ENCODE results near the gene SMAD6. TPM values are rescaled to one million over a fixed set of nuclear protein-coding genes. Genes with fewer than 3 reads are reported as not detected.
"Not testable (repeated sequence)": the region's sequence is repeated elsewhere in the genome, so short reads cannot be mapped to it uniquely, and the experiment has no call there.

Gene SMAD6
- total and polyA plus RNA-seq, 2 experiments from 2014 or later, result 3.6 to 32.9 TPM

GRCh38 chr15:66685638-66686150 is 16.3 kb upstream of the SMAD6 start:
- peak; percentile 33 for DNase-seq
- Histone ChIP-seq H3K27me3 (replicated peaks; ENCODE audit: insufficient read depth) (no peaks in the 10 kb centered on the region), H3K9ac (no peak overlapping the region), H3K9me2 (ENCODE audit: insufficient read depth) (no peaks in the 10 kb centered on the region), H3K9me3 (ENCODE audit: low read depth) (no peaks in the 10 kb centered on the region), H4K20me1 (ENCODE audit: insufficient read depth) (no peaks in the 10 kb centered on the region), H3K4me2 (ENCODE audit: unreplicated experiment) (no peak overlapping the region), H3K36me3 (ENCODE audit: low read depth) (no peaks in the 10 kb centered on the region), H2AFZ (no peak overlapping the region), H3K79me2 (ENCODE audit: insufficient read depth) (no peaks in the 10 kb centered on the region), H3F3A (ENCODE audit: insufficient read depth) (no peaks in the 10 kb centered on the region; the same call in 1 of the 2 replicates), H3K4me3 (no peak overlapping the region), H3K27ac (no peak overlapping the region), H3K4me1 (ENCODE audit: insufficient read depth) (no peaks in the 10 kb centered on the region)
- in situ Hi-C loops (cut with MboI), result no loop called here
- 81 to 82% methylated on average over 5 of the region's 5 CpGs for WGBS, 2 experiments (ENCODE audit: low coverage in 1 of 2, low lambda C conversion rate in 2 of 2, missing lambda C conversion rate in 2 of 2)
- TF ChIP-seq EZH2 (IDR thresholded peaks at IDR 0.05; ENCODE audit: insufficient read depth, poor library complexity, severe bottlenecking), result no peak
- no peak for TF ChIP-seq EZH2phosphoT487 (IDR thresholded peaks at IDR 0.05; ENCODE audit: insufficient read depth, low read depth)

DNA sequence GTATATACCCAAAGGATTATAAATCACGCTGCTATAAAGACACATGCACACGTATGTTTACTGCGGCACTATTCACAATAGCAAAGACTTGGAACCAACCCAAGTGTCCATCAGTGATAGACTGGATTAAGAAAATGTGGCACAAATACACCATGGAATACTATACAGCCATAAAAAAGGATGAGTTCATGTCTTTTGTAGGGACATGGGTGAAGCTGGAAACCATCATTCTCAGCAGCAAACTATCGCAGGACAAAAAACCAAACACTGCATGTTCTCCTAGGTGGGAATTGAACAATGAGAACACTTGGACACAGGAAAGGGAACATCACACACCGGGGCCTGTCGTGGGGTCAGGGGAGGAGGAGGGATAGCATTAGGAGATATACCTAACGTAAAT is 11.1 kb upstream of the SMAD6 start:
- H3K79me2 ChIP-seq (ENCODE audit: insufficient read depth); H4K20me1 ChIP-seq (ENCODE audit: insufficient read depth); H3K9ac ChIP-seq; DNase-seq; H2AFZ ChIP-seq; H3K4me3 ChIP-seq; H3F3A ChIP-seq (ENCODE audit: insufficient read depth); H3K36me3 ChIP-seq (ENCODE audit: low read depth); H3K9me3 ChIP-seq (ENCODE audit: low read depth); H3K4me1 ChIP-seq (ENCODE audit: insufficient read depth); H3K4me2 ChIP-seq (ENCODE audit: unreplicated experiment); H3K27me3 ChIP-seq (replicated peaks; ENCODE audit: insufficient read depth); H3K27ac ChIP-seq; H3K9me2 ChIP-seq (ENCODE audit: insufficient read depth): not testable (repeated sequence)
- 66 to 71% methylated on average over 7 of the region's 7 CpGs for WGBS, 2 experiments (ENCODE audit: low coverage in 1 of 2, low lambda C conversion rate in 2 of 2, missing lambda C conversion rate in 2 of 2)
- in situ Hi-C loops (cut with MboI), result loop anchor here (10.0 kb wide), 1 partner anchor 76 kb away; no protein-coding TSS in a partner anchor

GRCh38 chr15:66691727-66692126 is 10.3 kb upstream of the SMAD6 start:
- no peak for DNase-seq
- Histone ChIP-seq H3K4me3 (no peak overlapping the region), H3K36me3 (ENCODE audit: low read depth) (no peaks in the 10 kb centered on the region)

GRCh38 chr15:66692391-66692790 is 9.6 kb upstream of the SMAD6 start:
- no peak overlapping the region for H3K9ac ChIP-seq
- H3K9me2 ChIP-seq (ENCODE audit: insufficient read depth), result no peaks in the 10 kb centered on the region
- no peaks in the 10 kb centered on the region for H3F3A ChIP-seq (ENCODE audit: insufficient read depth)
- no peak overlapping the region for H3K4me3 ChIP-seq
- H3K79me2 ChIP-seq (ENCODE audit: insufficient read depth), result no peaks in the 10 kb centered on the region
- no peaks in the 10 kb centered on the region for H3K36me3 ChIP-seq (ENCODE audit: low read depth)
- H3K27ac ChIP-seq, result no peak overlapping the region
- no peak for TF ChIP-seq EZH2 (IDR thresholded peaks at IDR 0.05; ENCODE audit: insufficient read depth, poor library complexity, severe bottlenecking)
- TF ChIP-seq EZH2phosphoT487 (IDR thresholded peaks at IDR 0.05; ENCODE audit: insufficient read depth, low read depth), result no peak
- H3K4me1 ChIP-seq (ENCODE audit: insufficient read depth), result no peaks in the 10 kb centered on the region
- WGBS, 2 experiments (ENCODE audit: low coverage in 1 of 2, low lambda C conversion rate in 2 of 2, missing lambda C conversion rate in 2 of 2), result 71 to 80% methylated on average over 3 of the region's 3 CpGs
- no peak overlapping the region for H2AFZ ChIP-seq
- in situ Hi-C loops (cut with MboI), result loop anchor here (10.0 kb wide), 1 partner anchor 78 kb away; no protein-coding TSS in a partner anchor
- no peaks in the 10 kb centered on the region for H4K20me1 ChIP-seq (ENCODE audit: insufficient read depth)
- no peak overlapping the region for H3K4me2 ChIP-seq (ENCODE audit: unreplicated experiment)
- no peaks in the 10 kb centered on the region for H3K27me3 ChIP-seq (replicated peaks; ENCODE audit: insufficient read depth)
- DNase-seq, result no peak
- no peaks in the 10 kb centered on the region for H3K9me3 ChIP-seq (ENCODE audit: low read depth)

More at GRCh38 chr15:66691727-66692126, 10.3 kb upstream of the SMAD6 start:
- Histone ChIP-seq H3K4me1 (ENCODE audit: insufficient read depth) (no peaks in the 10 kb centered on the region), H3K9me2 (ENCODE audit: insufficient read depth) (no peaks in the 10 kb centered on the region), H3K27me3 (replicated peaks; ENCODE audit: insufficient read depth) (no peaks in the 10 kb centered on the region), H2AFZ (no peak overlapping the region), H3K4me2 (ENCODE audit: unreplicated experiment) (no peak overlapping the region), H4K20me1 (ENCODE audit: insufficient read depth) (no peaks in the 10 kb centered on the region), H3K27ac (no peak overlapping the region), H3F3A (ENCODE audit: insufficient read depth) (no peaks in the 10 kb centered on the region), H3K9ac (no peak overlapping the region), H3K9me3 (ENCODE audit: low read depth) (no peaks in the 10 kb centered on the region), H3K79me2 (ENCODE audit: insufficient read depth) (no peaks in the 10 kb centered on the region)
- no peak for TF ChIP-seq EZH2phosphoT487 (IDR thresholded peaks at IDR 0.05; ENCODE audit: insufficient read depth, low read depth)
- TF ChIP-seq EZH2 (IDR thresholded peaks at IDR 0.05; ENCODE audit: insufficient read depth, poor library complexity, severe bottlenecking), result no peak
- in situ Hi-C loops (cut with MboI), result loop anchor here (10.0 kb wide), 1 partner anchor 77 kb away; no protein-coding TSS in a partner anchor
